ENCODE data around the gene IPCEF1. TPM values are rescaled to one million over a fixed set of nuclear protein-coding genes. Genes with fewer than 3 reads are reported as not detected.

Gene IPCEF1
- total RNA-seq, 4 donors from 2014 or later: 0.63 to 5.3 (median 1.9) TPM

DNA sequence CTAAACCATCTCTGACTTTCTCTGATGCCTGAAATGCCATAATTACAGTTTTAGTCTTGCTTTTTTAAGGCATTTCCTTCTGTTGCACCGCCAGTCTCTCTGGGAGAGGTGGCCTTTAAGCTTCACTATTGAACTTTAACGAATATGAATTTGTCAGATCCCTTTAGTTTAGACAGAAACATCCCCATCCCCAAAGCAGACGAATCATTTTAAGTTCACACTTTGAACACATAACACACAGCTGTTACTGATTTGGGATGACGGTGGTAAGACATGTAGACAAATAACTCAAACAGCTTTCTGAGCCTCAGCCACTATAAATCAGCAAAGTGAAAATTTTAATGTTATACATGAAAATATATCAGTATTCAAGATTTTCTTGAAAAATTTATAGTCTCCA is 7.2 kb upstream of the IPCEF1 start:
- no peaks in the 10 kb centered on the region for H3K9me3 ChIP-seq
- DNase-seq (ENCODE audit: low spot score in 2 of 2): no peak
- no peaks in the 10 kb centered on the region for H3K36me3 ChIP-seq
- no peak for TF ChIP-seq POLR2A (IDR thresholded peaks at IDR 0.05)
- TF ChIP-seq EP300 (IDR thresholded peaks at IDR 0.05): no peak
- TF ChIP-seq, protein P1, sequence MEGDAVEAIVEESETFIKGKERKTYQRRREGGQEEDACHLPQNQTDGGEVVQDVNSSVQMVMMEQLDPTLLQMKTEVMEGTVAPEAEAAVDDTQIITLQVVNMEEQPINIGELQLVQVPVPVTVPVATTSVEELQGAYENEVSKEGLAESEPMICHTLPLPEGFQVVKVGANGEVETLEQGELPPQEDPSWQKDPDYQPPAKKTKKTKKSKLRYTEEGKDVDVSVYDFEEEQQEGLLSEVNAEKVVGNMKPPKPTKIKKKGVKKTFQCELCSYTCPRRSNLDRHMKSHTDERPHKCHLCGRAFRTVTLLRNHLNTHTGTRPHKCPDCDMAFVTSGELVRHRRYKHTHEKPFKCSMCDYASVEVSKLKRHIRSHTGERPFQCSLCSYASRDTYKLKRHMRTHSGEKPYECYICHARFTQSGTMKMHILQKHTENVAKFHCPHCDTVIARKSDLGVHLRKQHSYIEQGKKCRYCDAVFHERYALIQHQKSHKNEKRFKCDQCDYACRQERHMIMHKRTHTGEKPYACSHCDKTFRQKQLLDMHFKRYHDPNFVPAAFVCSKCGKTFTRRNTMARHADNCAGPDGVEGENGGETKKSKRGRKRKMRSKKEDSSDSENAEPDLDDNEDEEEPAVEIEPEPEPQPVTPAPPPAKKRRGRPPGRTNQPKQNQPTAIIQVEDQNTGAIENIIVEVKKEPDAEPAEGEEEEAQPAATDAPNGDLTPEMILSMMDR (IDR thresholded peaks at IDR 0.05): no peak
- H3K27ac ChIP-seq: no peak overlapping the region
- H3K4me3 ChIP-seq: no peak overlapping the region
- H3K4me1 ChIP-seq: peaks cover 0 to 3% (median under 1%) of the 10 kb centered on the region in 4 donors
- H3K27me3 ChIP-seq: no peaks in the 10 kb centered on the region
- 55 to 60% methylated on average over 4 of the region's 4 CpGs for WGBS, 2 donors

DNA sequence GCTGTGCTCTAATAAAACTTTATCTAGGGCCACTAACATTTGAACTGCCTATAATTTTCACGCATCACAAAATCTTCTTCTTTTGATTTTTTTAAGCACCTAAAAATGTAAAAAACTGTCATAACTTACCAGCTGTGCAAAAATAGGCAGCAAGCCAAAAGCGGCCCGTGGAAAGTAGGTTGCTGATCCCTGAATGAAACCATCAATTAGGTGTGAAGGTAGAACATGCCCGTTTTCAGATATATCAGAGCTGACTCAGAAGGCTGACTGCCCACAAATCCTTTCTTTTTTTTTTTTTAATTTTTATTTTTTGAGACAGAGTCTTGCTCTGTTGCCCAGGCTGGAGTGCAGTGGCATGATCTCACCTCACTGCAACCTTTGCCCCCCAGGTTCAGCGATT is 4.9 kb upstream of the IPCEF1 start:
- no peaks in the 10 kb centered on the region for H3K27me3 ChIP-seq
- no peaks in the 10 kb centered on the region for H3K9me3 ChIP-seq
- WGBS, 2 donors: 84 to 97% methylated on average over 5 of the region's 5 CpGs
- no peak for DNase-seq (ENCODE audit: low spot score in 2 of 2)
- no peak overlapping the region for H3K27ac ChIP-seq
- H3K4me1 ChIP-seq: peaks cover 0 to 6% (median 2%) of the 10 kb centered on the region in 4 donors
- TF ChIP-seq POLR2A (IDR thresholded peaks at IDR 0.05) (no peak), EP300 (IDR thresholded peaks at IDR 0.05) (no peak)
- TF ChIP-seq, protein P1 (IDR thresholded peaks at IDR 0.05): no peak
- H3K36me3 ChIP-seq: no peaks in the 10 kb centered on the region
- H3K4me3 ChIP-seq: no peak overlapping the region

DNA sequence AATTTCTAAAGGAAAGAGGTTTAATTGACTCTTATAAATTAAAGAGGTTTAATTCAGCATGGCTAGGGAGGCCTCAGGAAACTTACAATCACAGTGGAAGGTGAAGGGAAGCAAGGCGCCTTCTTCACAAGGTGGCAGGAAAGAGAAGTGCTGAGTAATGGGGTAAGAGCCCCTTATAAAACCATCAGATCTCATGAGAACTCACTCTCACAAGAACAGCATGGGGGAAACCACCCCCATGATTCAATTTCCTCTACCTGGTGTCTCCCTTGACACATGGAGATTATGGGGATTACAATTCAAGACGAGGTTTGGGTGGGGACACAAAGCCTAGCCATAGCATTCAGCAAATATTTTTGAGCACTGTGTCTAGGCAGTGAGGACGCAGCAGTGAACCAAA is 3.9 kb upstream of the IPCEF1 start:
- WGBS, 2 donors: 96 to 98% methylated on average over 3 of the region's 3 CpGs
- Histone ChIP-seq H3K4me3 (no peak overlapping the region), H3K4me1 (peaks cover 0 to 11% (median 2%) of the 10 kb centered on the region in 4 donors), H3K36me3 (no peaks in the 10 kb centered on the region), H3K9me3 (no peaks in the 10 kb centered on the region), H3K27me3 (no peaks in the 10 kb centered on the region), H3K27ac (no peak overlapping the region)
- no peak for TF ChIP-seq POLR2A (IDR thresholded peaks at IDR 0.05)
- TF ChIP-seq, protein P1 (IDR thresholded peaks at IDR 0.05): no peak
- TF ChIP-seq EP300 (IDR thresholded peaks at IDR 0.05): no peak
- DNase-seq (ENCODE audit: low spot score in 2 of 2): no peak

DNA sequence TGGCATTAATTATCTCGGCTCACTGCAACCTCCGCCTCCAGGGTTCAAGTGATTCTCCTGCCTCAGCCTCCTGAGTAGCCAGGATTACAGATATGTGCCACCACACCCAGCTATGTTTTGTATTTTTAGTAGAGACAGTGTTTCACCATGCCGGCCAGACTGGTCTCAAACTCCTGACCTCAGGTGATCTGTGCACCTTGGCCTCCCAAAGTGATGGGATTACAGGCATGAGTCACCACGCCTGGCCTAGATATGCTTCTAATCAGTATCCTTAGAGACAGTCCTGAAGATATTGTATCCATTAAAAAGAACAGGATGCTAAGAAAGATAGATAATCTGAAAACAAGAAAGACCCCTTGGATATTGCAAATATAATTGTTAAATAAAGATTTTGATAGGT is 3.1 kb upstream of the IPCEF1 start:
- no peaks in the 10 kb centered on the region for H3K27me3 ChIP-seq
- DNase-seq (ENCODE audit: low spot score in 2 of 2): no peak
- TF ChIP-seq EP300 (IDR thresholded peaks at IDR 0.05): no peak
- TF ChIP-seq, protein P1 (IDR thresholded peaks at IDR 0.05): no peak
- TF ChIP-seq POLR2A (IDR thresholded peaks at IDR 0.05): no peak
- H3K36me3 ChIP-seq: no peaks in the 10 kb centered on the region
- H3K4me3 ChIP-seq: no peak overlapping the region
- peaks cover 0 to 12% (median 2%) of the 10 kb centered on the region in 4 donors for H3K4me1 ChIP-seq
- 46 to 50% methylated on average over 4 of the region's 4 CpGs for WGBS, 2 donors
- peak overlapping the region in 2 of 4 donors; percentile 77 to 79 for H3K27ac ChIP-seq
- H3K9me3 ChIP-seq: no peaks in the 10 kb centered on the region

DNA sequence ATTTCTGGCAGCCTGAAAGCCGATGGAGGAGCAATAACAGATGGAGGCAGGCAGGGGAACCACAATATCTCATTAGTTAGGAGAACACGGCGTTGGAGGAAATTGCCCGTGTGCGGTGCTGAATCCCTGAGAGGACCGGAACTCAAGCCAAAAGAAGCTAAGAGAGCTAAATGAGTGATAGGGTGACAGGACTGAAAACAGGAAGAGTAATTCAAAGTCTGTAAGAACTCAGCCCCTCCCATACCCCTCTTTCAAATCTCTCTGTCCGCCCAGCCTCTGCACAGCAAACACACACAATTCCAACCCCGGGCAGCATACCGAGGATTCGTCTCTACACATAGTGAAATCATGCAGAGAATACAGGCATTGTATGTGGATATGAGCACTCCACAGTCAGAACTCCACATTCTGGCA is 2.6 kb upstream of the IPCEF1 start:
- Histone ChIP-seq H3K27me3 (no peaks in the 10 kb centered on the region), H3K4me1 (peaks cover 0 to 12% (median 2%) of the 10 kb centered on the region in 4 donors), H3K27ac (peak overlapping the region in 3 of 4 donors; percentile 1 to 79 (median 77)), H3K9me3 (no peaks in the 10 kb centered on the region), H3K36me3 (no peaks in the 10 kb centered on the region), H3K4me3 (peak overlapping the region in 1 of 4 donors; percentile 5)
- WGBS, 2 donors: 20 to 25% methylated on average over 10 of the region's 10 CpGs
- DNase-seq (ENCODE audit: low spot score in 2 of 2): no peak
- TF ChIP-seq EP300 (IDR thresholded peaks at IDR 0.05) (peak in 1 of 2 donors; percentile 33), POLR2A (IDR thresholded peaks at IDR 0.05) (no peak)
- TF ChIP-seq, protein P1 (IDR thresholded peaks at IDR 0.05): no peak

Measured in tibial nerve (tissue), 4 donors.